RWPE2 (cell line): ENCODE results near the gene DGKZ.

Source experiments
- ATAC-seq: fragments of 200-7000 bp; cut with Tn5 transposase; 3 replicates; pipeline ENCODE4 v1.9.1; 2021; ENCODE audit warnings: low read depth
- DNase-seq: peaks from one replicate; pipeline ENCODE4 v3.0.0-alpha.2; 2020; ENCODE audit warnings: low spot score
- H3K27ac ChIP-seq: fragments of 450-650 bp; 2 replicates; pipeline ENCODE4 v1.5.1; 2017; ENCODE audit warnings: mild to moderate bottlenecking; ENCODE audit not compliant: poor library complexity, severe bottlenecking
- H3K27me3 ChIP-seq: fragments of 250-450 bp; sonication (Bioruptor Pico); 2 replicates; pipeline ENCODE4 v1.5.1; 2021; ENCODE audit warnings: mild to moderate bottlenecking, moderate library complexity; ENCODE audit not compliant: insufficient read depth, poor library complexity, severe bottlenecking
- H3K36me3 ChIP-seq: fragments of 250-450 bp; sonication (Bioruptor Pico); 2 replicates; pipeline ENCODE4 v1.5.1; 2020; ENCODE audit warnings: low read depth, mild to moderate bottlenecking, moderate library complexity
- H3K4me1 ChIP-seq: fragments of 250-450 bp; sonication (Bioruptor Pico); 2 replicates; pipeline ENCODE4 v1.5.1; 2021; ENCODE audit warnings: mild to moderate bottlenecking, moderate library complexity; ENCODE audit not compliant: insufficient read depth, poor library complexity, severe bottlenecking
- H3K4me3 ChIP-seq: fragments of 250-450 bp; sonication (Bioruptor Pico); 2 replicates; pipeline ENCODE4 v1.5.1; 2021; ENCODE audit warnings: mild to moderate bottlenecking, moderate library complexity; ENCODE audit not compliant: severe bottlenecking
- H3K9me3 ChIP-seq: fragments of 250-450 bp; sonication (Bioruptor Pico); 2 replicates; pipeline ENCODE4 v1.5.1; 2021; ENCODE audit warnings: mild to moderate bottlenecking, moderate library complexity; ENCODE audit not compliant: severe bottlenecking
- CTCF ChIP-seq: fragments of 450-650 bp; IDR thresholded peaks from one replicate; pipeline ENCODE4 v1.5.1; 2017; ENCODE audit warnings: mild to moderate bottlenecking, moderate library complexity; ENCODE audit not compliant: poor library complexity, severe bottlenecking

Gene DGKZ

GRCh38 chr11:46338988-46339666 is 8.1 kb upstream of the DGKZ start:
- no peak for TF ChIP-seq CTCF
- no peaks in the 10 kb centered on the region for H3K9me3 ChIP-seq
- ATAC-seq = peak; percentile 43; the same call in 1 of the 3 replicates
- no peaks in the 10 kb centered on the region for H3K36me3 ChIP-seq
- H3K27ac ChIP-seq = no peak overlapping the region
- no peaks in the 10 kb centered on the region for H3K4me1 ChIP-seq
- H3K4me3 ChIP-seq = no peak overlapping the region
- no peak for DNase-seq
- H3K27me3 ChIP-seq = no peaks in the 10 kb centered on the region

- DNase-seq (no peak), ATAC-seq (no peak)
- Histone ChIP-seq H3K4me3 (no peak overlapping the region), H3K9me3 (no peaks in the 10 kb centered on the region), H3K4me1 (peaks cover 4% of the 10 kb centered on the region), H3K36me3 (no peaks in the 10 kb centered on the region), H3K27me3 (no peaks in the 10 kb centered on the region), H3K27ac (no peak overlapping the region)
- TF ChIP-seq CTCF = no peak
Observed at GRCh38 chr11:46339816-46340215, 7.4 kb upstream of the DGKZ start.

- Histone ChIP-seq H3K4me1 (peaks cover 5% of the 10 kb centered on the region), H3K9me3 (no peaks in the 10 kb centered on the region), H3K27me3 (no peaks in the 10 kb centered on the region), H3K27ac (no peak overlapping the region), H3K36me3 (no peaks in the 10 kb centered on the region), H3K4me3 (no peak overlapping the region)
- DNase-seq = no peak
- no peak for TF ChIP-seq CTCF
- ATAC-seq = no peak
Observed at GRCh38 chr11:46341454-46341853, 5.8 kb upstream of the DGKZ start.

GRCh38 chr11:46342239-46342638 is 5.0 kb upstream of the DGKZ start:
- Histone ChIP-seq H3K27ac (no peak overlapping the region), H3K36me3 (no peaks in the 10 kb centered on the region), H3K9me3 (no peaks in the 10 kb centered on the region), H3K4me1 (peaks cover 5% of the 10 kb centered on the region), H3K27me3 (no peaks in the 10 kb centered on the region), H3K4me3 (no peak overlapping the region)
- TF ChIP-seq CTCF = no peak
- no peak for ATAC-seq
- DNase-seq = no peak

- H3K9me3 ChIP-seq = no peaks in the 10 kb centered on the region
- H3K27me3 ChIP-seq = no peaks in the 10 kb centered on the region
- DNase-seq (no peak), ATAC-seq (no peak)
- H3K36me3 ChIP-seq = no peaks in the 10 kb centered on the region
- peak overlapping the region; percentile 16 for H3K27ac ChIP-seq
- H3K4me3 ChIP-seq = no peak overlapping the region
- H3K4me1 ChIP-seq = peaks cover 5% of the 10 kb centered on the region
- no peak for TF ChIP-seq CTCF
Observed at GRCh38 chr11:46343520-46343919, 3.7 kb upstream of the DGKZ start.
